PC-9 (cell line): ENCODE results near the gene ARHGAP36. TPM values are rescaled to one million over a fixed set of nuclear protein-coding genes. Genes with fewer than 3 reads are reported as not detected.

Experiments used
- BruUV-seq: library from RNA; stranded (reverse); fragments of 400-500 nt; replicated peaks from 2 replicates; lab custom pipeline; 2021; lab: Mats Ljungman, UMichigan
- CTCF ChIA-PET: fragments of 300-600 bp; sonication (Branson Sonifier 250); formaldehyde crosslinking; loops from one replicate; lab custom pipeline; 2022; ENCODE audit warnings: antibody characterized with exemption; lab: Charles Lee
- POLR2A ChIA-PET: fragments of 300-600 bp; sonication (Branson Sonifier 250); formaldehyde crosslinking; loops from one replicate; lab custom pipeline; 2022; ENCODE audit warnings: antibody characterized with exemption; ENCODE audit not compliant: unreplicated experiment; lab: Charles Lee
- DNase-seq, 2 experiments: peaks; one replicate each; pipeline versions ENCODE4 v3.0.0 to v3.0.0-alpha.2; 2015 to 2022; ENCODE audit warnings: mixed read lengths in 1 of 2
- H2AFZ ChIP-seq: fragments of 200-600 bp; sonication (generic); 2 replicates; pipeline ENCODE4 v1.8.1; 2017; ENCODE audit warnings: antibody characterized with exemption
- H3F3A ChIP-seq: fragments of 200-600 bp; sonication (generic); 2 replicates; pipeline ENCODE4 v1.8.1; 2017; ENCODE audit warnings: antibody characterized with exemption, mild to moderate bottlenecking, low read depth; ENCODE audit not compliant: insufficient read depth
- H3K27ac ChIP-seq: fragments of 200-600 bp; sonication (generic); 2 replicates; pipeline ENCODE4 v1.6.1; 2016; ENCODE audit warnings: mixed run types
- H3K27me3 ChIP-seq: fragments of 200-600 bp; sonication (generic); 2 replicates; pipeline ENCODE4 v1.6.1; 2016; ENCODE audit warnings: low read depth, mixed run types; ENCODE audit not compliant: insufficient read depth
- H3K36me3 ChIP-seq: fragments of 200-600 bp; sonication (generic); 2 replicates; pipeline ENCODE4 v1.6.1; 2016; ENCODE audit warnings: low read depth, mixed run types
- H3K4me1 ChIP-seq: fragments of 200-600 bp; sonication (generic); replicated peaks from 2 replicates; pipeline ENCODE4 v1.6.1; 2016; ENCODE audit warnings: mixed run types; ENCODE audit not compliant: insufficient read depth
- H3K4me2 ChIP-seq: fragments of 200-600 bp; sonication (generic); 2 replicates; pipeline ENCODE4 v1.6.1; 2017; ENCODE audit warnings: mixed run types
- H3K4me3 ChIP-seq: fragments of 200-600 bp; sonication (generic); 2 replicates; pipeline ENCODE4 v1.6.1; 2016; ENCODE audit warnings: mixed run types
- H3K79me2 ChIP-seq: fragments of 200-600 bp; sonication (generic); 2 replicates; pipeline ENCODE4 v1.6.1; 2017; ENCODE audit warnings: low read depth, mixed run types
- H3K9me2 ChIP-seq: fragments of 200-600 bp; sonication (generic); 2 replicates; pipeline ENCODE4 v1.8.1; 2017; ENCODE audit warnings: mild to moderate bottlenecking; ENCODE audit not compliant: insufficient read depth
- H3K9me3 ChIP-seq: fragments of 200-600 bp; sonication (generic); 2 replicates; pipeline ENCODE4 v1.8.1; 2016; ENCODE audit warnings: low read depth; ENCODE audit not compliant: insufficient read depth
- H4K20me1 ChIP-seq: fragments of 200-600 bp; sonication (generic); 2 replicates; pipeline ENCODE4 v1.8.1; 2017; ENCODE audit not compliant: insufficient read depth
- CTCF ChIP-seq: fragments of 200-600 bp; sonication (generic); conservative IDR thresholded peaks from 2 replicates; pipeline ENCODE4 v1.6.1; 2017; ENCODE audit warnings: mixed run types, antibody characterized with exemption, mild to moderate bottlenecking, moderate library complexity
- EZH2 ChIP-seq: fragments of 200-600 bp; sonication (generic); IDR thresholded peaks from 2 replicates; pipeline ENCODE4 v1.8.0; 2017; ENCODE audit warnings: antibody characterized with exemption, low read depth
- intact Hi-C: fragments of 100-400 bp; cut with micrococcal nuclease; formaldehyde crosslinking; loops from one replicate; pipeline ENCODE4 v1.10.0; 2022; ENCODE audit not compliant: unreplicated experiment
- total RNA-seq: library from RNA; stranded (reverse); gene quantifications from 2 replicates; pipeline ENCODE4 v1.2.3, GENCODE V29; 2021

The ARHGAP36 gene
- total RNA-seq, 1 experiment from 2014 or later = not detected

GRCh38 chrX:131057706-131058105, 440 bp upstream of the ARHGAP36 start:
- Histone ChIP-seq H3K4me3 (no peak overlapping the region), H3K36me3 (no peaks in the 10 kb centered on the region), H3K79me2 (no peaks in the 10 kb centered on the region), H3K27ac (no peak overlapping the region), H3K9me3 (no peaks in the 10 kb centered on the region), H3K4me1 (no peaks in the 10 kb centered on the region), H3K4me2 (no peak overlapping the region), H4K20me1 (no peaks in the 10 kb centered on the region), H3F3A (no peaks in the 10 kb centered on the region), H3K27me3 (peaks cover 15% of the 10 kb centered on the region), H2AFZ (no peak overlapping the region), H3K9me2 (no peaks in the 10 kb centered on the region)
- ChIA-PET CTCF (no interaction called here), POLR2A (no interaction called here)
- no TSS peak for BruUV-seq
- DNase-seq = no peak
- TF ChIP-seq CTCF (no peak), EZH2 (no peak)
- intact Hi-C loops = no loop called here

DNA sequence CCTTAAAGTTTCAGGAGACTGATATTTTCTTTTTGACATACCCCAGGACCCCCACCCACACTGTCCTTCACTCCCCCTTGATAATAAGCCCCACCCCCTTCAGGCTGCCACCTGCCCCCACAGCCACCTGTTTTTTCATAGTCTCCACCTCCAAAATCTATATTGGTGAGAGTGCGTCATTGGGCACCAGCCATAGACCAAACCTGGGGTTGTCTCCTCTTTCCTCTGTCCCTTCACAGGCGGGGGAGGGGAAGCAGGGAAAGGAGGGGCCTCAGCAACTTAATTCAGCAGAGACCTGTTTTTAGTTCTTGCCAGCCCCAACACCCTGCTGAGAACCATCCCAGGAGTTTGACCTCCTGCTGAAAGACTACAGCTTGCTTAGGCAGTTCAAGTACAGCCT, 1.1 kb downstream of the ARHGAP36 start:
- Histone ChIP-seq H3K79me2 (no peaks in the 10 kb centered on the region), H4K20me1 (no peaks in the 10 kb centered on the region), H3K4me1 (no peaks in the 10 kb centered on the region), H3K4me3 (no peak overlapping the region), H3K9me2 (no peaks in the 10 kb centered on the region), H3K36me3 (no peaks in the 10 kb centered on the region), H3F3A (no peaks in the 10 kb centered on the region), H3K27me3 (peaks cover 13% of the 10 kb centered on the region), H3K4me2 (no peak overlapping the region), H2AFZ (no peak overlapping the region), H3K27ac (no peak overlapping the region), H3K9me3 (no peaks in the 10 kb centered on the region)
- no TSS peak for BruUV-seq
- ChIA-PET CTCF (no interaction called here), POLR2A (no interaction called here)
- DNase-seq = no peak
- TF ChIP-seq EZH2 = no peak
- intact Hi-C loops = no loop called here

GRCh38 chrX:131060147-131060546, 2.0 kb downstream of the ARHGAP36 start:
- peaks cover 6% of the 10 kb centered on the region for H3K27me3 ChIP-seq
- H4K20me1 ChIP-seq = no peaks in the 10 kb centered on the region
- H2AFZ ChIP-seq = no peak overlapping the region
- no peak overlapping the region for H3K4me2 ChIP-seq
- intact Hi-C loops = no loop called here
- no peaks in the 10 kb centered on the region for H3K4me1 ChIP-seq
- H3K36me3 ChIP-seq = no peaks in the 10 kb centered on the region
- H3K79me2 ChIP-seq = no peaks in the 10 kb centered on the region
- H3K9me3 ChIP-seq = no peaks in the 10 kb centered on the region
- H3K4me3 ChIP-seq = no peak overlapping the region
- DNase-seq = no peak
- TF ChIP-seq EZH2 (no peak), CTCF (no peak)
- H3K9me2 ChIP-seq = no peaks in the 10 kb centered on the region
- H3K27ac ChIP-seq = no peak overlapping the region
- ChIA-PET CTCF (no interaction called here), POLR2A (no interaction called here)
- no peaks in the 10 kb centered on the region for H3F3A ChIP-seq
- BruUV-seq = no TSS peak

GRCh38 chrX:131061306-131061705, 3.2 kb downstream of the ARHGAP36 start:
- no peak overlapping the region for H3K27ac ChIP-seq
- CTCF ChIA-PET = no interaction called here
- no TSS peak for BruUV-seq
- H3K4me1 ChIP-seq = no peaks in the 10 kb centered on the region
- intact Hi-C loops = no loop called here
- H3K4me3 ChIP-seq = no peak overlapping the region
- POLR2A ChIA-PET = no interaction called here
- no peaks in the 10 kb centered on the region for H3K9me3 ChIP-seq
- H3K36me3 ChIP-seq = no peaks in the 10 kb centered on the region
- H3F3A ChIP-seq = no peaks in the 10 kb centered on the region
- no peaks in the 10 kb centered on the region for H4K20me1 ChIP-seq
- no peaks in the 10 kb centered on the region for H3K27me3 ChIP-seq
- DNase-seq = no peak
- H2AFZ ChIP-seq = no peak overlapping the region
- TF ChIP-seq CTCF (no peak), EZH2 (no peak)
- no peaks in the 10 kb centered on the region for H3K79me2 ChIP-seq
- no peak overlapping the region for H3K4me2 ChIP-seq
- no peaks in the 10 kb centered on the region for H3K9me2 ChIP-seq
